H4 (cell line): ENCODE measurements around the gene SCNN1A. TPM values are rescaled to one million over a fixed set of nuclear protein-coding genes. Genes with fewer than 3 reads are reported as not detected.
"Not testable (repeated sequence)": the region's sequence is repeated elsewhere in the genome, so short reads cannot be mapped to it uniquely, and the experiment has no call there.

ENCODE experiments used
- DNase-seq: peaks from one replicate; pipeline ENCODE4 v3.0.0-alpha.2; 2015; ENCODE audit warnings: low spot score
- total RNA-seq: library from RNA; depleted of rRNA; stranded (reverse); fragments of >200 nt; shearing (Covaris generic); gene quantifications from 2 replicates; pipeline ENCODE4 v1.2.3, GENCODE V29; 2014

SCNN1A gene
- total RNA-seq, 1 experiment from 2014 or later: 2.1 TPM

GRCh38 chr12:6347367-6348338 is 27.7 kb downstream of the SCNN1A start:
- DNase-seq: no peak

DNA sequence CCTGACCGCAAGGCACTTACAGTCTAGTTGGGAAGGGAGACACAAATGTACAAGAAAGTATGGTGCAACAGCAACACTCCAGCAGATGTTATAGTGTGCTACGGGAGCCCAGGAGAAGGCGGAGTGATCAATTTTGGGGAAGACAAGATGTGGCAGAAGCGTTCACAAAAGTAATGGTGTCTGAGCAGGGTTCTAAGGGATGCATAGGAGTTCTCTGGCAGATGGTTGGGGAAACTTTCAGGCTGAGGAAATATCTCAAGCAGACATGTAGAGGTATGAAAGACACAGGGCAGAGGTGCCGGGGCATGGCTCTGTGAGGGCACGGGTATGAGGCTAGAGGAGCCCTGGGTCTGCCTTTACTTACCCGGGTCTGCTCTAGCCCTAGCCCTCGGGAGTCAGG is 28.4 kb downstream of the SCNN1A start:
- DNase-seq: no peak

- no peak for DNase-seq
Measured at GRCh38 chr12:6346235-6346832, 29.0 kb downstream of the SCNN1A start.

- peak; percentile 85 for DNase-seq
Measured at GRCh38 chr12:6345319-6346091, 29.9 kb downstream of the SCNN1A start.

- DNase-seq: not testable (repeated sequence)
Measured at GRCh38 chr12:6344101-6344660, 31.2 kb downstream of the SCNN1A start.

DNA sequence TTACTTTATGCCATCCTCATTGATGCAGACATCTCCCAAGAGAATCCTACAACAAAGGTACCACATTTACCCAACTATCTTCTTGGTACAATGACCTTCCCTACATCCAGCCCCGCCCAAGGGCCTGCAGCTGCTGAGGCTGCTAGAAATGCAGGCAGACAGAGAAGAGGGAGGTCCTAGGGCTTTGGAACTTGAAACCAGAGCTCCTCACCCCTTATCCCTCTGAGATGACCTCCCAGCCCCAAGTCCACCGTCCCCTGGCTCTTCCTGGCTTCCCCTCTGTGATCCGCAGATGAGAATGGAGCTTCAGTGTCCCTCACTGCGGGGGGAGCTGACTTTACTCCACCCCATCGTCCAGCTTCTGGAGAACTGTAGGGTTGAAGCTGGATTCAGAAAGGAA is 31.8 kb downstream of the SCNN1A start:
- no peak for DNase-seq

GRCh38 chr12:6342140-6342889 is 33.0 kb downstream of the SCNN1A start:
- no peak for DNase-seq

GRCh38 chr12:6341417-6342139 is 33.8 kb downstream of the SCNN1A start, which contains the start of gene TNFRSF1A:
Gene TNFRSF1A, minus strand, starts transcription at chr12:6342076. Its CDS starts 262 bp downstream, at chr12:6341814.
- DNase-seq: peak; percentile 91

- no peak for DNase-seq
Measured at GRCh38 chr12:6340745-6341416, 34.5 kb downstream of the SCNN1A start.

- DNase-seq: no peak
Measured at GRCh38 chr12:6340032-6340638, 35.2 kb downstream of the SCNN1A start.

DNA sequence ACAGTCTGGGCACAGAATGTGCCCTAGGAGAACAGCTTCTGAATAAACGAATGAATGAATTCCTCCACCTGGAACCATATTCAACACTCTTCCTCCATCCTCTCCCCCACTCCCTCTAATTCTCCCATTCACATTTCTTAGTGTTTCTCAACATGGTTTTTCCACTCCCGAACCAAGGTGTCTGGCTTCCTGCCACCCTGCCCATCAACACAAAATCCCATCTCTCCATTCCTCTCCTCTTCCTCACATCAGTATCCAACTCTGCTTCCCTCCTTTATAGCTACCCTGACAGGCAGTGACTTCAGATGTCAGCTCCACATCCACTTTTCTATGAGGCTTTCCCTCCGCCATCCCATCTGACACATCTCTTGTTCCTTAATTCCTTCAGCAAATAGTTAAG is 36.4 kb downstream of the SCNN1A start:
- DNase-seq: no peak

GRCh38 chr12:6338536-6338935 is 36.8 kb downstream of the SCNN1A start:
- DNase-seq: not testable (repeated sequence)

DNA sequence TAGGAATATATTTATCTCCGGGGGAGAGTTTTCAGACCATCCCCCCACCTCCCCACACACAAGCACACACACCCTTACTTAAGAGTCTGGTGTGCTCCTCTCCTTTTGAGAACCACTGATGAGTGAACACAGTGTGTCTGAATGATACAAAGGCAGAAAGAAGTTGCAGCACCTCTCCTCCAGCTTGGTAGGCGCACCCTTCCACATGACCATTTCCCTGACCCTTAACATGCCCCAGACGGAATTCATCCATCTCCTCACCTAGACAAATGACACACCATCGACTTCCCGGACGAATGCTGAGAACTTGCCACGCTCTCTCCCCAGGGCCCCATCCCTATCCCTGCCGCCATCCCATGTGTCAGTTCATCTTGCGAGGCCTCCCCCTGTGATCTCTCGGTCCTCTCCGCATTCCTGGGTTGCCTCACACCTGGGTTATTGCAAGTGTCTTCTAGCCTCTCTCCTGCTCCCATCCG is 37.4 kb downstream of the SCNN1A start:
- no peak for DNase-seq

DNA sequence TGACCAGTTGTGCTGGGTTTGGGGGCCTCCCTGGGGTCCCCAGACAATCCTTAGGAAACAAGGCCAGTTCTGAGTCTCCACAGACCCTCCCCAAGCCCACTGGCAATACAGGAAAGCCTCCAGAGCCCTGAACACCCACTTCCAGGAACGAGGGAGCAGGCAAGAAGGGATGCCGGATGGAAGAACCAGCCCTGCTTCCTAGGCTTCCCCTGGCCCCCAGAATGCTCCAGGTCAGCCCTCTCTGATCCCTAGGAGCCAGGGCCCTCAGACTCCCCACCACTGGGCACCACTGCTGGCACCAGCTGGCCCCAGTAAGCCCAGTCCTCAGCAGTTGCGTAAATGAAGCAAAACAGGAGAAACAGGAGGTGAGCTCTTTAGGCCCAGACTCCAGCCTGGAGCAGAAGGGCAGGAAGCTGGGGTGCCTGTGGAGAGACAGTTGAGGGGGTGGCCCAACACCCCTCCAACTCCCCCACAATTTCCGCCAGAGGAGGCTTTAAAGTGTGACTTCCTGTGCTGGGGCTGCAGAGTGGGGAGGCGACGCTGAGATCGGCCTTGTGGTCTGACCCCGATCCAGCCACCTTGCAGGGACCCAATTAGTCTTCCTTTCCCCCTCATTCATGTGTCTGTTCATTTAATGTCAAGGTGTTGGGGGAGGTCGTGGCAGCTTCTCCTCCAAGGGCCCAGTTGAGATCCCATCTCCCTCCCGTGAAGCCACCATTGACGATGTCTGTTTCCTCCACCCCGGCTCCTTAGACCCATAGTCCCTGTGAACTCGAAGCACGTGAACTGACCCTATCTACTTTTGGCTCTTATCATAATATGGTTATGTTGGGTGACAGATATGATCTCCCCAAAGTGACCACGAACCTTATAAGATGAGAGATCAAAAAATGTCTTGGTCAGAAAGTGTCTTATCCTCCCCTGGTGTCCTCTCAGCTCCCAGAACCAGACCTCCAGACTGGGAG is 38.2 kb downstream of the SCNN1A start:
- DNase-seq: no peak

- DNase-seq: peak; percentile 100
Measured at GRCh38 chr12:6336079-6336888, 39.1 kb downstream of the SCNN1A start.

DNA sequence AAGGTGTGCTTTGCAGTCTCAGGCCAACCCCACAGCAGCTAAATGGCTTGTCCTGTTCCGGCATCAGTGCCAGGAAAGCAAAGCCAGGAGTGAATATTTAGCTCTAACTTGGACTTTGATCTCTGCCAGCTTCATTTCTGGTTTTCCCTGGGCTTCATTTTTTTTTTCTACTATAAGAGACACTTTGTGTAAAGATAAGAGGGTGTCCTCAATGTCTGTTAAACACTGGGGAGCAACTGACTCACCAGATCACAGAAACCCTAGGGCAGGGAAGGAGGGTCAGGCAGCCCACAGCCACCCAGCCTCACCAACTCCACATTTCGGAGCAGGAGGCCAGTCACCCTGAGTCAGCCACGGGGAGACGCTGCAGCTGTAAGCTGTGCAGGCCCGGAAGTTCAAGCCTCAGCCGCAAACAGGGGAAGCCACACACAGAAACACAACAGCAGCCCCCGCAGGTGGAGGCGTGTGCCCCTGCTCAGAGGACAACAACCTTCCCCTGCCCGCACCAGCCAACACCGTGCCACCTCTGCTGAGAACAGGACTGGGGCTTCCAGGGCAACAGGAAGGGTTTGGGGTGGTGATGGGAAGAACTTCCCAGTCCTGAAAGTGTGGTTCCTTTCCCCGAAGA is 39.8 kb downstream of the SCNN1A start:
- peak; percentile 87 for DNase-seq
